IPS-18c (cell line): ENCODE results near the gene HIP1.

Experiments used
- H3K4me3 ChIP-seq: 2 replicates; pipeline ENCODE4 v1.7.0; 2013; ENCODE audit warnings: low read depth, mild to moderate bottlenecking, low read length, moderate library complexity; ENCODE audit not compliant: insufficient read depth
- H3K9me3 ChIP-seq: one replicate; pipeline ENCODE4 v1.6.1; 2013; ENCODE audit warnings: mild to moderate bottlenecking, low read length, moderate library complexity; ENCODE audit not compliant: control insufficient read depth, insufficient read depth

The HIP1 gene

DNA sequence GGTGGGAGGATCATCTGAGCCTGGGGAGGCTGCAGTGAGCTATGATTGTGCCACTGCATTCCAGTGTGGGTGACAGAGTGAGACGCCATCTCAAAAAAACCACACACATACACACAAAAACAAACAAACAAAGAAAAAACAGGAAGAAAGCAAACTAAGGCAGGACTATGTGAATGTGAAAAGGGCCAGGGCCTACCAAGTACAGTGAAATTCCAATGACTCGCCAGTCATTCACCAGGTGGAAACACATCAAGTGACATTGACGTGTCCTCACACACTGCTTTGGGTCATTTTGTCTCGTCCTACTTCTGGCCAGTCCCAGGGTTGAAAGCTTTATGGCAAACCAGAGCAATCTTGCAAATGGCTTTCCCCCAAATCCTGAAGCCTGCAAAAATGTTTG is 79.9 kb downstream of the HIP1 start:
- Histone ChIP-seq H3K4me3 (no peak overlapping the region), H3K9me3 (no peaks in the 10 kb centered on the region)

- Histone ChIP-seq H3K9me3 (no peaks in the 10 kb centered on the region), H3K4me3 (no peak overlapping the region)
These were observed 80.4 kb downstream of the HIP1 start for GRCh38 chr7:75658369-75658768.

- H3K4me3 ChIP-seq = no peak overlapping the region
- no peaks in the 10 kb centered on the region for H3K9me3 ChIP-seq
These were observed 80.9 kb downstream of the HIP1 start for GRCh38 chr7:75657866-75658265.

- no peaks in the 10 kb centered on the region for H3K9me3 ChIP-seq
- no peak overlapping the region for H3K4me3 ChIP-seq
These were observed 82.0 kb downstream of the HIP1 start for GRCh38 chr7:75656740-75657139.

DNA sequence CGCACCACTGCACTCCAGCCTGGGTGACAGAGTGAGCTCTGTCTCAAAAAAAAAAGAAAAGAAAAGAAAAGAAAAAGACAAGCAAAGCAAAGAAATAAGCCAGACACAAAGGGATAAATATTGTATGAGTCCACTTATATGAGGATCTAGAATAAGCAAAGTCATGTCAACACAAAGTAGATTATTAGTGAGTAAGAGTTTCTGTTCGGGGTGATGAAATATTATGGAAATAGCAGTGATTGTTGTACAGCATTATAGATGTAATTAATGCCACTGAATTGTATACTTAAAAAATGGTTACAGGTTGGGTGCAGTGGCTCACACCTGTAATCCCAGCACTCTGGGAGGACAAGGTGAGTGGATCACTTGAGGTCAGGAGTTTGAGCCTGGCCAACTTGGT is 83.2 kb downstream of the HIP1 start:
- Histone ChIP-seq H3K4me3 (no peak overlapping the region), H3K9me3 (no peaks in the 10 kb centered on the region)

GRCh38 chr7:75654855-75655254 is 83.9 kb downstream of the HIP1 start:
- no peaks in the 10 kb centered on the region for H3K9me3 ChIP-seq
- H3K4me3 ChIP-seq = no peak overlapping the region

- H3K9me3 ChIP-seq = no peaks in the 10 kb centered on the region
- no peak overlapping the region for H3K4me3 ChIP-seq
These were observed 85.1 kb downstream of the HIP1 start for GRCh38 chr7:75653651-75654050.

GRCh38 chr7:75652788-75653187 is 86.0 kb downstream of the HIP1 start:
- H3K4me3 ChIP-seq = no peak overlapping the region
- H3K9me3 ChIP-seq = no peaks in the 10 kb centered on the region

GRCh38 chr7:75650681-75651080 is 88.1 kb downstream of the HIP1 start:
- Histone ChIP-seq H3K9me3 (no peaks in the 10 kb centered on the region), H3K4me3 (no peak overlapping the region)

DNA sequence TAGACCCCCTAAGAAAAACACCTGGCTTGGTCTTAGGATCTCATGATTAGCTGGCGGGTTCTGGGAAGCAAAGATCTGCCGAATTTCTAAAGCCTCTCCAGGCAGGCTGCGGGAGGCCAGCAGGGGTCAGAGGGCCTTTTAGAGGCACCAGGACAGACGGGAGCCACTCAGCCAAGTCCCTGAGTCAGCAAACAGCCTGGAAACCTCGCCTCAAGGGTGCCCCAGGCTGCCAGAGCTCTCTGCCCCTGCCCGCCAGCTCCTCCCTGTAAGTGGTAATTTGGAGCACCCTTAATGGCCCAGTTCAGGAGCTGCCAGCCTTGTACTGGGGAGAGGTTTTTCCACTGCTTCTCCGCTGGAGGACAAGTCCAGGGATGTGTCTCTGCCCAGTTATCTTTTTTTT is 88.7 kb downstream of the HIP1 start:
- Histone ChIP-seq H3K4me3 (no peak overlapping the region), H3K9me3 (no peaks in the 10 kb centered on the region)

GRCh38 chr7:75649462-75649861 is 89.3 kb downstream of the HIP1 start:
- Histone ChIP-seq H3K4me3 (no peak overlapping the region), H3K9me3 (no peaks in the 10 kb centered on the region)

DNA sequence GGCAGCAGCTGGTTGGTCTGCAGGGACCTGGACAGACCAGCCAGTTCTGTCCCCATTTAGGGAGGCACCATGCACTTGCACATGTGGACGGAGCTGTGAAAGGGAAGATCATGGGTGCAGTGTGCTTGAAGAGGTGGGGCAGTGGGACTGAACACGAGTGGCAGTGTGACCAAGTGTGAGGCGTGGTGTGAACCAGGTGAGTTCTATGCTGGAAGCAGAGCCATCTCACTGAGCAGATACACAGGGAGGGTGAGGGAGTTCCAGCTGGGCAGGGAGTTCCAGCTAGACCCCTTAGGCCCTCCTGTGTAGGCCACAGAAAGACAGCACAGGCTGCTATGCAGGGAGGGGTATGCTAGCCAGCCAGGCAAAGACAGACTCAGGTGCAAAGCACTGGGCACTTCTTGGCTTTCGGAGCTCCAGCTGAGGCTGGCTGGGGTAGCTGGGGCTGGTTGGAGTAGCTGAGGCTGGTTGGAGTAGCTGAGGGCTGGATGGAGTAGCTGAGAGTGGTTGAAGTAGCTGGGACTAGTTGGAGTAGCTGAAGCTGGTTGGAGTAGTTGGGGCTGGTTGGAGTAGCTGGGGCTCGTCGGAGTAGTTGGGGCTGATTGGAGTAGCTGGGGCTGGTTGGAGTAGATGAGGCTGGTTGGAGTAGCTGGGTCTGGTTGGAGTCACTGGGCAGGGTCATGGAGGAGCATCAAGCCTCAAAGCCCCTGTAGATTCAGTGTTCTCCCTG is 90.9 kb downstream of the HIP1 start:
- Histone ChIP-seq H3K4me3 (no peak overlapping the region), H3K9me3 (no peaks in the 10 kb centered on the region)

DNA sequence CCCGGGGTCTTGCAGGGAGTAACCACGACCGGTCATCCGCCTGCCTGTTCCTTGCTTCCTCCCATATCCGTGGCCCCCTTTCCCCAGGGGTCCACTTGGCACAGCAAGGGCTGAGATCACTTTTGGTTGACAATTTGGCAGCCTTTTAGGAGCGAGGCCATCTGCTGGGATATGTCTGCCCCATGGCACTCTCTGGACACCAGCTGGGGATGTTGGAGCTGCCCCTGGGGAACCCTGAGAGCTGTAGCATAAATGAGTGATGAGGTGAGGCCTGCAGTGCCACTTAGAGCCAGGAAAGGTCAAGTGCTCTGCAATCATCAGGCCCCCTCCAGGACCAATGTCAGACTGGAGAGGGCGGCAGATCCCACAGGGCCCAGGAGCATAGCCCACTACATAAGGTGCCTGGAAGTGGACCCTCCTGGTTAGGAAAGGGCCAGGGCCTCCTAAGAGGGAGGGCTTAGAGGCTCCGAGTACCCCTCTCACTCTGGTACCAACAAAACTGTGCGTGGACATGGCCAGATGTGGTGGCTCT is 92.1 kb downstream of the HIP1 start:
- H3K4me3 ChIP-seq = no peak overlapping the region

GRCh38 chr7:75645570-75645969 is 93.2 kb downstream of the HIP1 start:
- Histone ChIP-seq H3K4me3 (no peak overlapping the region), H3K9me3 (no peaks in the 10 kb centered on the region)

More for the DNA sequence above, 92.1 kb downstream of the HIP1 start:
- H3K9me3 ChIP-seq = no peaks in the 10 kb centered on the region

DNA sequence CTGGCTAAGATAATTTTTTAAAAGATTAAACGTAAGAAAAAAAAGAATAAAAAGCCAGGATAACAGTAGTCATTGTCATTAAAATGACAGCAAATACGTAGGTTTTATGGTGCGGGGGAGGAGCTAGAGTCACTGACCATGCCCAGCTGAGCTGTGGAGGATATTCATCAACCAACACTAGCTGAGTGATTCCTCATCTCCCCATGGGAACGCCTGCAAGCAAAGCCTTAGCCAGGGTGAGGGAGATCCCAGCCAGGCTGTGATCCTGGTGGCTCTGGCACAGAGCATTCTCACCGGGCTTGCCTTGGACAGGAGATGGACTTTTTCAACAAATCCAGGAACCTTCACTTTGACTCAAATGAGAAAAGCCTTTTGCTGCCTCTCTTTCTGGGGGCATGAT is 94.2 kb downstream of the HIP1 start:
- H3K9me3 ChIP-seq = no peaks in the 10 kb centered on the region
- no peak overlapping the region for H3K4me3 ChIP-seq

- H3K9me3 ChIP-seq = peaks cover 3% of the 10 kb centered on the region
- H3K4me3 ChIP-seq = no peak overlapping the region
These were observed 95.8 kb downstream of the HIP1 start for GRCh38 chr7:75642810-75643486.

DNA sequence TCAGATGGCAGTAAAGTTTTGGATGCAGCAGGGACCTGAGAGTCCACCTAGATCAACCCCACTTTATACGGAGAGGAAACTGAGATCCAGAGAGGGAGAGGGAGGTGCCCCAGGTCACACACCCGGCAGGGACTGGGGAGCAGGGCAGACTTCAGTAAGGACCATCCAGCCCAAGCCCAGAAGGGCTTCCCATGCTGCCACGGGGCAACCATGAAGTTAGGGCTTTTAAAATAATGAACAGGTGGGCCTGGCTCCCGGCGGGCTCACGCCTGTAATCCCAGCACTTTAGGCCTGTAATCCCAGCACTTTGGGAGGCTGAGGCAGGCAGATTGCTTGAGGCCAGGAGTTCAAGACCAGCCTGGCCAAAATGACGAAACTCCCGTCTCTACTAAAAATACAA is 98.5 kb downstream of the HIP1 start:
- Histone ChIP-seq H3K9me3 (peaks cover 3% of the 10 kb centered on the region), H3K4me3 (peak overlapping the region; percentile 54)

- H3K4me3 ChIP-seq = peak overlapping the region; percentile 54
- peaks cover 3% of the 10 kb centered on the region for H3K9me3 ChIP-seq
These were observed 98.9 kb downstream of the HIP1 start for GRCh38 chr7:75639886-75640190.
